D341Med (cell line): Measurements from ENCODE around the gene AKAP8.
A peak's percentile ranks its signal among the peaks of the same experiment; 100 is the strongest.
"Not testable (repeated sequence)": the region's sequence is repeated elsewhere in the genome, so short reads cannot be mapped to it uniquely, and the experiment has no call there.

ENCODE experiments used
- DNase-seq: peaks from one replicate; pipeline ENCODE4 v3.0.0; 2012; ENCODE audit warnings: low spot score

The AKAP8 gene

DNA sequence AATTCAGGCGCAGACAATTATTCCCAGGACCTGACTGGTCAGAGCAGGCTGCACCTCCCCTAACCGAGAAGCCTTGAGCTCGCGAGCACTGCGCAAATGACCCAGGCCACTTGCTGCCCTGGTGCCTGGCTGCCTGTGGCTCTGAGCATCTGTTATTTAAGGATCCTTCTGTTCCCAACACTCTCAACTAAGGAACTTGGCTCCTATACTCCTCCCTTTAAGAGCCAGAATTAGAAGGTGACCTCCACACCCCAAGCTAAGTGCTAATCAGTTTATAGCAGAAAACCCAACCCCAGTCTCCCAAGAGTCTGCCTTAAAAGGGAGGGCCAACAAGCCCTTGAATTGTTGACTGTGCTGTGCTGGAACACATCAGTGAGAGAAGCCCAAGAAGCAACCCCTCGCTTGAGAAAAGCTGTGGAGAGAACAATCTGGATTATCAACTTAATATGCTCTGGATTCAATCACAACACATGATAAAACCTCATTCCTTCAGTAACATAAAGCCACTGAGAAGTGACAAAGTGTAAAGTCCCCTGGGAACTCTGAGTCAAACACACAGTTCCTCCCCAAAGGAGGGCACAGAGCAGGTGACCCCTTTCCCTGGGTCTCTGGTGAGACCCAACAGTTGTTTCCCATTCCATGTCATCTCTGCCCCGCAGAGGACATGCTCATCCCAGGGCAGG lies 24.7 kb upstream of the AKAP8 start:
- DNase-seq: peak; percentile 26

- no peak for DNase-seq
These were observed 23.6 kb upstream of the AKAP8 start for GRCh38 chr19:15403151-15403531.

- DNase-seq: no peak
These were observed 23.0 kb upstream of the AKAP8 start for GRCh38 chr19:15402411-15403150.

- DNase-seq: no peak
These were observed 21.8 kb upstream of the AKAP8 start for GRCh38 chr19:15401397-15401710.

- no peak for DNase-seq
These were observed 21.2 kb upstream of the AKAP8 start for GRCh38 chr19:15400521-15401396.

- no peak for DNase-seq
These were observed 20.0 kb upstream of the AKAP8 start for GRCh38 chr19:15399635-15400034.

- DNase-seq: peak; percentile 31
These were observed 19.6 kb upstream of the AKAP8 start for GRCh38 chr19:15399234-15399515.

GRCh38 chr19:15398501-15399233 lies 19.1 kb upstream of the AKAP8 start:
- peak; percentile 21 for DNase-seq

DNA sequence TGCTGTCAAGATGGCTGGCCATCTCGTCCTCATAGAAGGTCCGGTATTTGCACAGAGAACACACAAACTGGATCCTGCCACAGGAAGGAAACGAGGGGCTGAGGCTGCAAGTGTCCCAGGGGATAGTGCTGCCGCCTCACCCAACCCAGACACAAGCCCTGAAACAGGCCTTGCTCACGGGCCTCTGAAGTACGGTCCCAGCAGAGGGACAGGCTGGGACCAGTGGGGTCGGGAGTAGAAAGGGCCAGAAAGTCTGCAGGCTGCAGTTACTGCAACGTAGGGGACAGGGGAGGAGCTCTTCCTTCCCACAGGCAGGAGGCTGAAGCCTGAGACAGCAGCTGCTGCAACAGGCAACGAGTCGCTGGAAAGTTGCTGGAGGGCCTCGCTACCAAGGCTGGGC lies 18.2 kb upstream of the AKAP8 start:
- no peak for DNase-seq

- no peak for DNase-seq
These were observed 17.6 kb upstream of the AKAP8 start for GRCh38 chr19:15397236-15397635.

DNA sequence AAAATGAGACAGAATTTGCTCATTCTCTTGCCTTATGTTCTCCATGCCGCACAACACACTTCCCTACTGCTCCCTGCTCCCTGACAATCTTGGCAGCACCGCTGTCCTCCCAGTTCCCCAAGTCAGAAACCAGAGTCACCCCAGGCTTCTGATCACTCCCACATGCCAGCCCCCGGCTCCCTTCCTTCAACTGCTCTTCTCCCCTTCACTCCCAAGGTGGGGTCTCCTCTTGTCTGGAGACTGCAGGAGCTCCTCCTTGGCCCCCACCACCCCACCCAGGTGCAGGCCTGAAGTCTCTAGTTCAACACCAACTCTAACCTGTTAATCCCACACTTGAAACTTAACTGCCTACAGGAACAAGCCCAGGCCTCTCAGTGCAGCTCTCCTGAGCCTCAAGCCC lies 16.8 kb upstream of the AKAP8 start:
- no peak for DNase-seq

DNA sequence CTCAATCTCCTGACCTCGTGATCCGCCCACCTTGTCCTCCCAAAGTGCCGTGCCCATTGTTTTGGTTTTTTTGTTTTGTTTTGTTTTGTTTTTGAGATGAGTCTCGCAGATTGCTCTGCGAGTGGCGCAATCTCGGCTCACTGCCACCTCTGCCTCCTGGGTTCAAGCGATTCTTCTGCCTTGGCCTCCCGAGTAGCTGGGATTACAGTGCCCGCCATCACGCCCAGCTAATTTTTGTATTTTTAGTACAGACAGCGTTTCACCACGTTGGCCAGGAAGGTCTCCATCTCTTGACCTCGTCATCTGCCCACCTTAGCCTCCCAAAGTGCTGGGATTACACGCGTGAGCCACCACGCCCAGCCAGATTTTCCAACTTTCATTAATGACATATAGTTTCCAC lies 15.7 kb upstream of the AKAP8 start:
- not testable (repeated sequence) for DNase-seq

GRCh38 chr19:15394426-15394825 lies 14.8 kb upstream of the AKAP8 start:
- DNase-seq: no peak

- no peak for DNase-seq
These were observed 14.4 kb upstream of the AKAP8 start for GRCh38 chr19:15393963-15394362.

- no peak for DNase-seq
These were observed 11.2 kb upstream of the AKAP8 start for GRCh38 chr19:15390814-15391213.

- DNase-seq: no peak
These were observed 2.3 kb upstream of the AKAP8 start for GRCh38 chr19:15381864-15382263.

GRCh38 chr19:15381429-15381828 lies 1.8 kb upstream of the AKAP8 start:
- DNase-seq: no peak

- DNase-seq: no peak
These were observed 536 bp upstream of the AKAP8 start for GRCh38 chr19:15379999-15380647.

- peak; percentile 63 for DNase-seq
These were observed 979 bp downstream of the AKAP8 start for GRCh38 chr19:15378534-15379082.

- DNase-seq: no peak
These were observed 4.7 kb downstream of the AKAP8 start for GRCh38 chr19:15374796-15375440.

DNA sequence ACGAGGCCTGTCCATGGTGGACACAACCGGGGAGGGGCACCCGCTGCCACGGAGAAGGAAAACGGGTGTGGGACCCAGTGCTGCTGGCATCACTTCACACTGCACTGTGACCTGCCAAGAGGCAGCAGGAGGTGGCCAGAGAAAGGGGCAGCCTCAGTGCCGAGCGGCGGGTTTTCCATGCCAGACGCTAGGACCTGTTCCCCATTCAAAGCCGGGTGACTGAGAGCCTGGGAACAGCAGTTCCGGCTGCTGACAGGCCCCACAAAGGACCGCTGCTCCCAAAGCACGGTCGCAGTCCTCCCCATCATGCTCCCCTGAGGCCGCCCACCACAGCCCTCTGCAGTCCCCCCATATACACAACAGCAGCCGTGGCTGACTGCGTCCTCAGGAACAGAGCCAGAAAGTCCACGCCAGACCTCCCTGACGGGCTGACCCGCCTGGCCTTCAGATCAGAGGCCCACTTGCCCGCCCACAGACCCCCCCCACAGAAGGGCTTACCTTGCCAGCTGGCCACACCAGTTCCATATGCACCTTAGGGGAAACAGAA lies 5.4 kb downstream of the AKAP8 start:
- no peak for DNase-seq
